NT2/D1 (cell line): ENCODE results near the gene SELP.

Source experiments
- DNase-seq: peaks from one replicate; pipeline ENCODE4 v3.0.0-alpha.2; 2011; ENCODE audit warnings: low read depth, low spot score
- H3K27me3 ChIP-seq: 2 replicates; pipeline ENCODE4 v1.6.0; 2011; ENCODE audit warnings: mild to moderate bottlenecking; ENCODE audit not compliant: insufficient read length, insufficient read depth
- H3K36me3 ChIP-seq: 2 replicates; pipeline ENCODE4 v1.6.1; 2011; ENCODE audit warnings: mild to moderate bottlenecking, low read length, mixed read lengths; ENCODE audit not compliant: insufficient read depth, insufficient read length
- H3K4me1 ChIP-seq: 2 replicates; pipeline ENCODE4 v1.5.1; 2011; ENCODE audit not compliant: insufficient read depth, insufficient read length
- H3K4me3 ChIP-seq: 2 replicates; pipeline ENCODE4 v1.5.1; 2011; ENCODE audit warnings: low read depth; ENCODE audit not compliant: insufficient read length
- H3K9ac ChIP-seq: 2 replicates; pipeline ENCODE4 v1.6.0; 2011; ENCODE audit warnings: low read depth; ENCODE audit not compliant: insufficient read length
- H3K9me3 ChIP-seq: 2 replicates; pipeline ENCODE4 v1.5.1; 2011; ENCODE audit warnings: mild to moderate bottlenecking, low read length; ENCODE audit not compliant: insufficient read depth
- SUZ12 ChIP-seq: IDR thresholded peaks from 2 replicates; pipeline ENCODE4 v1.6.1; 2011; ENCODE audit not compliant: insufficient read length, insufficient read depth; ENCODE audit errors: extremely low read depth
- YY1 ChIP-seq: IDR thresholded peaks from 2 replicates; pipeline ENCODE4 v1.6.1; 2011; ENCODE audit not compliant: insufficient read length, insufficient read depth
- ZNF274 ChIP-seq: IDR thresholded peaks from 2 replicates; pipeline ENCODE4 v1.6.1; 2011; ENCODE audit warnings: mild to moderate bottlenecking, low read depth, low read length

SELP gene

DNA sequence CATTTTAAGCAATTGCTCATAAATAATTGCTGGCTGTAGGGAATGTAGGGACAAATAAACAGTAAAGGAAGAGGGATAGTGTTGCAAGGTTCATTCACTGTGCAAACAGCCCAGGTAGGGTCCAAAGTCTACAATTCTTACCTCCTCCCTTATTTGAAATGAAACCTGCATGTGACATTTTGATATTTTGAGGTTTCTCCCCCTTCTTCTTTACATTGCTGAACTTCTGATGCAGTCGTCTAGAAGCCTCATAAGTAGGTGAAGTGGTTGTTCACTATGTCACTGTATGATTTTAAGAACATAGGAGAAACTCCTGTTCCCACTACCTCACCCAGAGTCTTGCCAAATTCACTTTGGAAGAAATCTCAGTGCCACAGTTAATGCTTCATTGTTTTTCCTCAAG, 59.8 kb downstream of the SELP start:
- Histone ChIP-seq H3K9me3 (no peaks in the 10 kb centered on the region), H3K27me3 (no peaks in the 10 kb centered on the region), H3K9ac (no peak overlapping the region), H3K36me3 (no peaks in the 10 kb centered on the region), H3K4me1 (no peaks in the 10 kb centered on the region), H3K4me3 (no peak overlapping the region)
- TF ChIP-seq SUZ12 (no peak), ZNF274 (no peak), YY1 (no peak)
- no peak for DNase-seq

DNA sequence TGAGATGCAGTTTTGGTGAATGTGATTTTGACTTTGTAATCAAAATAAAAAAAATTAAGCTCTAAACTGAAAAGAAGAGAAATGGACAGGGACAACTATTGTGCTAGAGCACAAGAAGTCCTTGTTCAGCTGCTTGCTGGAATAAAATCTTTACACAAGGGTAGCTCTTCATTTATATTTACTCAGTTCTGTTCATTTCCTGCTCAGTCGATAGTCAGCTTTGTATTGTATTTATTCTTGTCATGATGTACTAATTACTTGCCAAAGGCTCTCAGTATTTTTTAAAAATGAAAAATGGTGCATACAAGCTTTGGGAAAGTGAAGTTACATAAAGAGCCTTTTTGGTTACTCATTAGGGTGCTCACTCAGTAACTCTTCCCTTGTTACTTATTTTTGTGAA, 61.4 kb downstream of the SELP start:
- no peak for TF ChIP-seq SUZ12
- no peak for TF ChIP-seq YY1
- TF ChIP-seq ZNF274 = no peak
- no peak for DNase-seq
- Histone ChIP-seq H3K9ac (no peak overlapping the region), H3K4me1 (no peaks in the 10 kb centered on the region), H3K36me3 (no peaks in the 10 kb centered on the region), H3K27me3 (no peaks in the 10 kb centered on the region), H3K9me3 (no peaks in the 10 kb centered on the region), H3K4me3 (no peak overlapping the region)

DNA sequence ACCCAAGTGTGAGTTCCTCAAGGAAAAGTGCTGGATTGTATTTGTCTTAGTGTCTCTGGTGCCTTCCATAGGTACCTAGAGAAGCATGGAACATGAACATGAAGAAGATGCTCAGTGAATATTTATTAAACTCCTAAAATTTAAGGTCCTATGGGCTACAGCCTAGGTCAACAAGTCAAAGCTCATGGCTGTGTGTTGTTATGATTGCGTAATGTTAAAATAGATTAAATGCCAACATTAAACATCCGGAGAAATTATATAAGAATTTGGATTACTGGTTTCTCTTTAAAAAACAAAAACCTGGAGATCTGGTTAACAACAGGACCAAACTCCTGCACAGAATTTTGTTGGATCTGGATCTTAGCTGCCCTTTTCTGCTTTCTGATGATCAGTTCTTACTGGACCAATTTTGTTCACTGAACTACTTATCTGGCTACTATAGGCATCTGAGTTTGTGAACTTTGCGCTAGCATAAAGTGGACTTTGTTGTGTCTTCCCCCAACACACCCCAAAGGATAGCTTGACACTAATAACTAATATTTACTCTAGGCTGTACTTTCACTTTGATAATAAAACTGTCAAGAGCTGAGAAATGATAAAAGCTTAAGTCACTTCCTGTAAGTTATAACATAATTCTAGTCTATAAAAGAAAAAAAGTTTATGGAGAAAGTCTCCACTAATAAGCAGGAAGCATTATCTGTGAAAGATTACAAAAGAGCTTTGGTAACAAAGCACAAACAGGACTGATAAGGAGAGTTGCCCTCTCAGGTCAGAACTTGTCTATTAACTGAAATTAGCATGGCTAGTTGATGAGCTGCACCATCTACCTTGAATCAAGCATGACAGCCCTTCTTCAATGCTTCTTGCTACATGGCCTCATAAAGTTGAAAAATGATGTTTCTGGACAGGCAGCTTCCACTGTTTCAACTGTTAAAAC, 64.3 kb downstream of the SELP start:
- Histone ChIP-seq H3K4me3 (no peak overlapping the region), H3K9me3 (no peaks in the 10 kb centered on the region), H3K9ac (no peak overlapping the region), H3K27me3 (no peaks in the 10 kb centered on the region), H3K4me1 (no peaks in the 10 kb centered on the region), H3K36me3 (no peaks in the 10 kb centered on the region)
- DNase-seq = no peak
- TF ChIP-seq YY1 (no peak), ZNF274 (no peak)

DNA sequence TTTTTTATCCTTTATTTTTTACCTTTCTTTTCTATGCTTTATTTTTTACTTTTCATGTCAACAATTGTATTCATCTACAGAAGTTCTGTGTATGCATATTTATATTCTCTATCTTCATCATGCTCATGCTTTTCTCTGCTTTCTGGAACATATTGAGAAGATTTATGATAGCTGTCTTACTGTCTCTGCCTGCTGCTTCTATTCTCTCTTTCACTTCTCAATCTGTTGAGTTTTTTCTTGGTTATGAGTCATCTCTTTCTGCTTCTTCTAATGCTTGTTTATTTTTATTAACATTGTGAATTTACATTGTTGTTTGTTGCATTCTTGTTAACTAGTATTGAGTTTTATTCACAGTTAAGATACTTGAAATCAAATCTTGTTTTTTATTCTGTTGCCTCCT, 66.3 kb downstream of the SELP start:
- Histone ChIP-seq H3K4me3 (no peak overlapping the region), H3K9me3 (no peaks in the 10 kb centered on the region), H3K36me3 (no peaks in the 10 kb centered on the region), H3K27me3 (no peaks in the 10 kb centered on the region), H3K9ac (no peak overlapping the region), H3K4me1 (no peaks in the 10 kb centered on the region)
- no peak for TF ChIP-seq YY1
- no peak for TF ChIP-seq SUZ12
- TF ChIP-seq ZNF274 = no peak
- DNase-seq = no peak

DNA sequence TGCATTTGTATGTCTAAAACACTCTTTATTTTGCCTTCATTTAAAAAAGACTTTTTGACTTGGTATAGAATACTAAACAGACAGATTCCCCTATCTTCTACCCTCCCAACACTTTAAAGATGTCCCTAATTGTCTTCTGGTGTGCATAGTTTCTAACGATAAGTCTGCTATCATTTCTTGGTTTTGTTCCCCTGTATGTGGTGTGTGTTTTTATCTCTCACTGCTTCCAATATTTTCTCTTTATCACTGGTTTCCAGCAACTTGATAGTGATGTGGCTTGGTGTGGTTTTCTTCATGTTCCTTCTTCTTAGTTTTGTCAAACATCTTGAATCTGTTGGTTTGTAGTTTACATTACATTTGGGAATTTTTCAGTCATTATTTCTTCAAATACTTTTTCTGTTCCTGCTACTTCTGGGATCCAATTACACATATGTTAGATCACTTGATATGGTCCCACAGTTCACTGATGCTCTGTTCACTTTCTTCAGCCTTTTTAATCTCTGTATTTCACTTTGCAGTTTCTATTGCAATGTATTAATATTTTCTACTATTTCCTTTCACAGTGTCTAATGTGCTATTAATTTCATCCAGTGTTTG, 66.8 kb downstream of the SELP start:
- TF ChIP-seq SUZ12 = no peak
- TF ChIP-seq ZNF274 = no peak
- no peak for TF ChIP-seq YY1
- no peaks in the 10 kb centered on the region for H3K36me3 ChIP-seq

DNA sequence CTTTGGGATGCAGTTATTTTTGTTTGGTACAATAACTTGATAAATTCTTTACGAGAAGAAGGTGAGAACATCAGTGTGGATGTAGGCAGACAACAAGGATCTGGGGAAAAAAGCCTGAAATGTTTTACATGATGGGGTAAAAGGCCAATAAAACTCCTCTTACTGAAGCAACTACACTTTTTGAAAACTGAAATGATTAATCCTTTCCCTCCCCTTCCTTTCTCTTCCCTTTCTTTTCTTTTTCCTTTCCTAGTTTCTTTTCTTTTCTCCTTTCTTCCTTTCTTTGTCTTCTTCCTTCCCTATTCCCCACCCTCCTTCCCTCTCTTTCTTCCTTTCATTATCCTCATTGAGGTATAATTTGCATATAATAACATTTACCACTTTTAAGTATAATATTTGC, 68.2 kb downstream of the SELP start:
- H3K9me3 ChIP-seq = no peaks in the 10 kb centered on the region
- no peak overlapping the region for H3K4me3 ChIP-seq
- no peaks in the 10 kb centered on the region for H3K4me1 ChIP-seq
- no peak for DNase-seq
- H3K9ac ChIP-seq = no peak overlapping the region
- no peaks in the 10 kb centered on the region for H3K36me3 ChIP-seq
- no peaks in the 10 kb centered on the region for H3K27me3 ChIP-seq
- no peak for TF ChIP-seq SUZ12
- TF ChIP-seq ZNF274 = no peak
- TF ChIP-seq YY1 = no peak

More for the DNA sequence above, 66.8 kb downstream of the SELP start:
- Histone ChIP-seq H3K4me1 (no peaks in the 10 kb centered on the region), H3K27me3 (no peaks in the 10 kb centered on the region), H3K9ac (no peak overlapping the region), H3K9me3 (no peaks in the 10 kb centered on the region), H3K4me3 (no peak overlapping the region)
- no peak for DNase-seq

DNA sequence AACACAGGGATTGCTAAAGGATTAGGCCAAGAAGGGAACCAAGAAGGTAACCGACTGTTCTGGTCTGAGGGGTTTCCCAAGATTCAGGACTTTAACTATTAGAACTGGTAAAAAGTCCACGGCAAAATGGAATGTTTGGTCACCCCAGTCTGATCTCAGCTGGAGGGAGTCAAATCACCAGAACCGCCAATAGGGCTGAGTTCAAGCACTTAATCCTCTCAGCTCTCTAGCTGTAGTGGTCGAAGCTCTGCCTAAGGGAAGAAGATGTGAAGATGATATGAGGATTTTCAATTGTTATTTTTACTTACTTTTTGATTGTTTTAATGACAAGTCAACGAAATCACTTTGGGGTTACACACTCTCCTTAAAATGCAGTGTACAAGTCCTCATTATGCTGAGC, 72.8 kb downstream of the SELP start:
- TF ChIP-seq SUZ12 = no peak
- TF ChIP-seq YY1 = no peak
- TF ChIP-seq ZNF274 = no peak
- Histone ChIP-seq H3K4me3 (no peak overlapping the region), H3K9me3 (no peaks in the 10 kb centered on the region), H3K36me3 (no peaks in the 10 kb centered on the region), H3K4me1 (no peaks in the 10 kb centered on the region), H3K9ac (no peak overlapping the region), H3K27me3 (no peaks in the 10 kb centered on the region)
- DNase-seq = no peak

DNA sequence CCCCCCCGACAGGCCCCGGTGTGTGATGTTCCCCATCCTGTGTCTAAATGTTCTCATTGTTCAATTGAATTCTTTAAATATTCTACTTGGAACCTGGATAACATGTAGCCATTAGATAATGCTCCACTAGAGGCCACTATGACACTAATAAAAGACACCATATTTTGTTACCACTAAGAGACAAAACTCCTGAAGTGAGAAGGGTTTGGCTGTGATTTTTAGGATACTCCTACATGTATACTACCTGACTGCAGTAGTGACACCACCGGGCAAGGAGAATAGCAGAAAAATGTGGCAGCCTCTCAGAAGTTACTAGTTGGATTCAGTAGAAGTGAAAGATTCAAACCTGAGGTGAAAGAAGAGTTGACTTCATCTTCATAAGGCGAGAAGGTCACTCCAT, 79.6 kb downstream of the SELP start:
- Histone ChIP-seq H3K4me1 (no peaks in the 10 kb centered on the region), H3K9me3 (no peaks in the 10 kb centered on the region), H3K27me3 (no peaks in the 10 kb centered on the region), H3K36me3 (no peaks in the 10 kb centered on the region), H3K9ac (no peak overlapping the region), H3K4me3 (no peak overlapping the region)
- no peak for DNase-seq
- TF ChIP-seq ZNF274 = no peak
- TF ChIP-seq SUZ12 = no peak
- TF ChIP-seq YY1 = no peak
